Measurements from ENCODE around the gene STMND1.

GRCh38 chr6:17149571-17149970 is 47.7 kb downstream of the STMND1 start:
- TF ChIP-seq CTCF (conservative IDR thresholded peaks at IDR 0.05) = no peak
- no peak for TF ChIP-seq EZH2 (IDR thresholded peaks at IDR 0.05; ENCODE audit: low read depth)
